ENCODE data around the gene POU5F2.

POU5F2 gene

DNA sequence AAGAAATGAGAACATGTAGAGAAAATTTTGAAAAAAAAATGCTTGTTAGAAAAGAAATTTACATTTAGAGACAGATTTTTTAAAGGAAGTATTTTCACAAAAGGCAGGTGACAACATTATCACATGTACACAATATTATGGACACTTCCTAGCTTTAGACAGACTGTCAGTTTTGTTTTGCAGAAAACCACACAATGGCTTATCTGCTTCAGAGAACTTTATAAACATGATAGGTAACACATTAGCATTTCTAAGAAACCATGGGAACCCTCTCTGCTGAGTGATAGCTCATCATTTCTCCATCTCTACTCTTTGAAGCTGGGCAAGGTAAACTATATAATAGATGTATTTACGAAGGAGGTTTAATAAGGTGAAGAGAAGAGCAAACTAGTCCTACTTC lies 25.6 kb downstream of the POU5F2 start:
- no peak for DNase-seq (ENCODE audit: low read depth)

DNA sequence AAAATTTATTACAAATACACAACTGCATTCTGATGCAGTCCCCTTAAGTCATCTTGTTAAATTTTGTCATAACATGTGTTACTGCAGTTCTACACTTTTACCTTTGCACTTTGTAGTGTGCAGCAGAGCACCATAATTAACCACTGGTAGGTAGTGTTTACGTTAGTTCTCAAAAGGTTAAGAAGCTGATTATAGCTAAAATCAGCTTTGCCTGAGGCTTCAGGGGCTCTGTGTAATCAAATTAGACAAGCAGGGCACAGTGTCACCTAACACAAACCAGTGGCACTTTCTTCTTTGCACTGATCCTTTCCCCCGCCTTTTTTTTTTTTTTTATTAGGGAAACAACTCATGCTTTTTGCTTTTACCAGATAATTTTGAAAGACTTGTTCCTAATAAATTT lies 26.1 kb downstream of the POU5F2 start:
- DNase-seq (ENCODE audit: low read depth): no peak

DNA sequence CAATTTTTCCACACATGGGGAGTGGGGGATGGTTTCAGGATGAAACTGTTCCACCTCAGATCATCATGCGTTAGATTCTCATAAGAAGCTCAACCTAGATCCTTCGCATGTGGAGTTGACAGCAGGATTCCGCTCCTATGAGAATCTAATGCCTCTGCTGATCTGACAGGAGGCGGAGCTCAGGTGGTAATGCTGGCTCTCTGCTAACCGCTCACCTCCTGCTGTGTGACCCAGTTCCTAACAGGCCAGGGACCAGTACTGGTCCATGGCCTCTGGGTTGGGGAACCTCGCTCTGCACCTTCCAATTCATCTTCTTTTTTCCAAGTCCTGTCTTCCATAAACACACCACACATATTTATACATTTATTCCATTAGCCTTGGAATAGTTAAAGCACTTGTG lies 33.0 kb downstream of the POU5F2 start:
- DNase-seq (ENCODE audit: low read depth): no peak

DNA sequence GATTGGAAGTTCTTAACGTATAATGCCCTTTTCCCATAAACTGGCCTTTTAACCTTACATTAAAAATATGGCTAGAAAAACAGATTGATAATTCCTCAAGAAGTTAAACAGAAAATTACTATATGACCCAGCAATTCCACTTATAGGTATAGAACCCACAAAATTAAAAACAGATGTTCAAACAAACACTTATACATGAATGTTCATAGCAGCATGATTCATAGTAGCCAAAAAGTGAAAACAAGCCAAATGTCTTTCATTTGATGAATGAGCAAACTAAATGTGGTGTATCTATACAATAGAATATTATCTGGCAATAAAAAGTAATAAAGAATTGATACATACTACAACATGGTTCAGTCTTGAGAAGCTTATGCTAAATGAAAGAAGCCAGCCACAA lies 35.5 kb downstream of the POU5F2 start:
- DNase-seq (ENCODE audit: low read depth): no peak

DNA sequence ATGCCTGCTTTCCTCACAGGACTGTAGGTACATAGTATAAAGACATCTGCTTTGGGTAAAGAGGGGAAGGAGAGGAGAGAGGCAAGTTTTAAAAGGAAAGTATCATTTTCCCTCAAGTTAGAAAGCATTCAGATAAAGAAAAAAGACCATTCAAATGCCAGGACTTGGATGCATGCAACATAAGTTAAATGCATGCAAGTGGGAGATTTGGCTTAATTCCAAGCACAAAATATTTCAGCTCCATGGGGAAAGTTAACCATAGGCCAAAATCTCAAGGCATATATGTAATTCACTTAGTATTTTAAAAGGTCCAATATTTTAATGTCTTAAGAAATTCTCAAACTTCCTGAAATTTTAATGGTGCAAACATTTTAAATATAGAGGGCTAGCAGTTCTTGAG lies 36.4 kb downstream of the POU5F2 start:
- DNase-seq (ENCODE audit: low read depth): no peak

DNA sequence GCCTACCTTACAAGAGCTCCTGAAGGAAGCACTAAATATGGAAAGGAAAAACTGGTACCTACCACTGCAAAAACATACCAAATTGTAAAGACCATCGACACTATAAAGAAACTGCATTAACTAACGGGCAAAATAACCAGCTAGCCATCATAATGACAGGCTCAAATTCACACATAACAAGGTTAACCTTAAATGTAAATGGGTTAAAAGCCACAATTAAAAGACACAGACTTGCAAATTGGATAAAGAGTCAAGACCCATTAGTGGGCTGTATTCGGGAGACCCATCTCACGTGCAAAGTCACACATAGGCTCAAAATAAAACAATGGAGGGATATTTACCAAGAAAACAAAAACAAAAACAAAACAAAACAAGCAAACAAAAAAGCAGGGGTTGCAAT lies 49.4 kb downstream of the POU5F2 start:
- DNase-seq (ENCODE audit: low read depth): no peak

All from activated T-cell treated with anti-CD3 and anti-CD28 coated beads for 1 hour (primary cell).